Sigmoid colon (tissue), 4 donors: ENCODE data around the gene LRRFIP1.

ENCODE experiments used
- CTCF ChIP-seq, 4 experiments: fragments of 450-650 bp in 3 of 4; fragments of 200-600 bp in 1 of 4; IDR thresholded peaks; one replicate each; pipeline ENCODE4 v1.5.1; 2016 to 2019; ENCODE audit warnings: antibody characterized with exemption in 4 of 4, mild to moderate bottlenecking in 3 of 4, moderate library complexity in 2 of 4
- EP300 ChIP-seq, 4 donors: sonication (generic); formaldehyde crosslinking; IDR thresholded peaks; one replicate each; pipeline ENCODE4 v1.6.1; 2017; ENCODE audit warnings: antibody characterized with exemption in 4 of 4
- POLR2A ChIP-seq, 2 donors: fragments of 450-650 bp; IDR thresholded peaks; one replicate each; pipeline ENCODE4 v1.6.1; 2016; ENCODE audit warnings: antibody characterized with exemption in 2 of 2, mild to moderate bottlenecking in 2 of 2, moderate library complexity in 2 of 2
- POLR2AphosphoS5 ChIP-seq, 4 donors: sonication (generic); formaldehyde crosslinking; IDR thresholded peaks; one replicate each; pipeline ENCODE4 v1.6.1; 2017; ENCODE audit warnings: antibody characterized with exemption in 4 of 4

GRCh38 chr2:237588044-237588696, 39.2 kb upstream of the LRRFIP1 start:
- no peak for TF ChIP-seq CTCF (IDR thresholded peaks at IDR 0.05)
- TF ChIP-seq POLR2AphosphoS5 (IDR thresholded peaks at IDR 0.05), result no peak
- no peak for TF ChIP-seq EP300 (IDR thresholded peaks at IDR 0.05)
- TF ChIP-seq POLR2A (IDR thresholded peaks at IDR 0.05), result no peak
